Osteoblast (primary cell): ENCODE results near the gene ARNT2. TPM values are rescaled to one million over a fixed set of nuclear protein-coding genes. Genes with fewer than 3 reads are reported as not detected.

Source experiments
- DNase-seq: peaks from one replicate; pipeline ENCODE4 v3.0.0; 2011; ENCODE audit warnings: low spot score, mixed read lengths; ENCODE audit not compliant: insufficient read length; ENCODE audit errors: missing footprints
- H2AFZ ChIP-seq: 2 replicates; pipeline ENCODE4 v1.6.0; 2011; ENCODE audit warnings: mild to moderate bottlenecking, low read length
- H3K27ac ChIP-seq: 2 replicates; pipeline ENCODE4 v1.5.1; 2011; ENCODE audit warnings: mild to moderate bottlenecking, low read depth, low read length, moderate library complexity
- H3K27me3 ChIP-seq: 2 replicates; pipeline ENCODE4 v1.6.0; 2012; ENCODE audit warnings: mild to moderate bottlenecking, control low read depth, inconsistent platforms, low read length, moderate library complexity; ENCODE audit not compliant: insufficient read depth
- H3K36me3 ChIP-seq: 2 replicates; pipeline ENCODE4 v1.5.1; 2011; ENCODE audit warnings: mild to moderate bottlenecking, low read length, control low read depth, moderate library complexity; ENCODE audit not compliant: insufficient read depth
- H3K4me1 ChIP-seq: 2 replicates; pipeline ENCODE4 v1.5.1; 2011; ENCODE audit warnings: mild to moderate bottlenecking, low read length, control low read depth, moderate library complexity; ENCODE audit not compliant: insufficient read depth
- H3K4me2 ChIP-seq: 2 replicates; pipeline ENCODE4 v1.6.0; 2011; ENCODE audit warnings: mild to moderate bottlenecking, low read length; ENCODE audit not compliant: insufficient read depth
- H3K4me3 ChIP-seq: fragments of 200-600 bp; sonication (generic); 3 replicates; pipeline ENCODE4 v1.5.1; 2012; ENCODE audit warnings: mild to moderate bottlenecking, low read length, inconsistent platforms; ENCODE audit not compliant: insufficient read depth
- H3K79me2 ChIP-seq: 2 replicates; pipeline ENCODE4 v1.6.0; 2012; ENCODE audit warnings: mild to moderate bottlenecking, low read length, control low read depth, inconsistent platforms; ENCODE audit not compliant: insufficient read depth
- H3K9me3 ChIP-seq: 2 replicates; pipeline ENCODE4 v1.5.1; 2011; ENCODE audit warnings: low read depth, low read length, control low read depth
- H4K20me1 ChIP-seq: 2 replicates; pipeline ENCODE4 v1.6.0; 2012; ENCODE audit warnings: mild to moderate bottlenecking, low read length, control low read depth; ENCODE audit not compliant: insufficient read depth
- total RNA-seq: library from RNA; depleted of rRNA; stranded (reverse); fragments of >200 nt; gene quantifications from 2 replicates; pipeline ENCODE4 v1.2.3, GENCODE V29; 2012
- TF ChIP-seq, protein P1 (sequence below): IDR thresholded peaks from 2 replicates; pipeline ENCODE4 v1.5.1; 2011; ENCODE audit warnings: mild to moderate bottlenecking, low read depth, low read length, moderate library complexity; ENCODE audit errors: extremely low read depth

Gene ARNT2
- total RNA-seq, 1 donor = 30.0 TPM

DNA sequence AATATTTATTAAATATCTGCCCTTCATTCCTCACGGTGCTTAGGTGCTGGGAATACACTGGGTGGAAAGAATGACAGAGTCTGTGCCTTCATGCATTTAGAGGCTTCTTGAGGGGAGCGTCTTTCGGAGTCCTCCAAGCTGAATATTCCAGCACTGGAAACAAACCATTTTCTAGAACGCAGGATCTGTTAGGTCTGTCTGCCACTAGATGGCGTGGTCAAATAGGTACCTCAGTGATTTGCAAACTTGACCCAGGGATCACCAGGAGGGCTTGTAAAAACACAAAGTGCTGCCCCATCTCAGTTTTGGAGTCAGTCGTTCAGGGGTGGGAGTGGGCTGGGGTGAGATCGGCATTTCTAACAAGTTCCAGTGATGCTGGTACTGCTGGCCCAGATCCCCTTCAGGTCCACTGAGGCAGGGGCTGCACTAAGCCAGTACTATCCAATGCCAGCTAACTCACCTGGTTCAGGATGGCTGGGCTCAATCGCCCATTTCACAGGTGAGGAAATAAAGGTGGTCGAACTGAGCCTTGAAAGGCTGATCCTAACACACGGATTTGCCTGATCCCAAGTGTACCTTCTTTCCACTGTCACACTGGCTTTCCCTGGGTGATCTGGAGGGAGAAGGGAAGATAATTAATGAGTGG lies 14.8 kb downstream of the ARNT2 start:
- H3K79me2 ChIP-seq = no peaks in the 10 kb centered on the region
- no peak for DNase-seq
- H2AFZ ChIP-seq = no peak overlapping the region
- H3K9me3 ChIP-seq = no peaks in the 10 kb centered on the region
- TF ChIP-seq, protein P1, sequence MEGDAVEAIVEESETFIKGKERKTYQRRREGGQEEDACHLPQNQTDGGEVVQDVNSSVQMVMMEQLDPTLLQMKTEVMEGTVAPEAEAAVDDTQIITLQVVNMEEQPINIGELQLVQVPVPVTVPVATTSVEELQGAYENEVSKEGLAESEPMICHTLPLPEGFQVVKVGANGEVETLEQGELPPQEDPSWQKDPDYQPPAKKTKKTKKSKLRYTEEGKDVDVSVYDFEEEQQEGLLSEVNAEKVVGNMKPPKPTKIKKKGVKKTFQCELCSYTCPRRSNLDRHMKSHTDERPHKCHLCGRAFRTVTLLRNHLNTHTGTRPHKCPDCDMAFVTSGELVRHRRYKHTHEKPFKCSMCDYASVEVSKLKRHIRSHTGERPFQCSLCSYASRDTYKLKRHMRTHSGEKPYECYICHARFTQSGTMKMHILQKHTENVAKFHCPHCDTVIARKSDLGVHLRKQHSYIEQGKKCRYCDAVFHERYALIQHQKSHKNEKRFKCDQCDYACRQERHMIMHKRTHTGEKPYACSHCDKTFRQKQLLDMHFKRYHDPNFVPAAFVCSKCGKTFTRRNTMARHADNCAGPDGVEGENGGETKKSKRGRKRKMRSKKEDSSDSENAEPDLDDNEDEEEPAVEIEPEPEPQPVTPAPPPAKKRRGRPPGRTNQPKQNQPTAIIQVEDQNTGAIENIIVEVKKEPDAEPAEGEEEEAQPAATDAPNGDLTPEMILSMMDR = peak; percentile 86
- H3K36me3 ChIP-seq = no peaks in the 10 kb centered on the region
- no peak overlapping the region for H3K4me3 ChIP-seq
- peaks cover 5% of the 10 kb centered on the region for H3K27me3 ChIP-seq
- no peaks in the 10 kb centered on the region for H4K20me1 ChIP-seq
- peaks cover 14% of the 10 kb centered on the region for H3K4me1 ChIP-seq
- no peak overlapping the region for H3K27ac ChIP-seq
- H3K4me2 ChIP-seq = no peak overlapping the region

DNA sequence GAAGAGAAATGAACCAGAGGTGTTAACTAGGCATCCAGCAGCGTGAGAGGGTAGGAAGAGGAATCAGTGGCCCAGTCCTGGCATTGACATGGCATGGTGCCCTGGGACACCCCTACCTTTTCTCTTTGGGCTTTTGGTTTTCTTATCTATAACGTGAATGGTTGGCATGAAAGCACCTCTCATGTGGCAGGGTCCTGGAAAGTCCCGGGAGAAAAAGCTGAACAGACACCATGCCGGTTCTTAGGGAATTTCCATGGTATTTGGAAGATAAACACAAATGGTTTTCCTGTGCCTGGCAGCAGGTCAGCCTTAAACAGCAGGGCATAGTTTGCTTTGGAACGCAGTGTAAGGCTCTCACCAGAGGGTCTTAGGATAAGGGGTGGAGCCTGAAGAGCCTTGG lies 15.4 kb downstream of the ARNT2 start:
- Histone ChIP-seq H3K4me1 (peaks cover 18% of the 10 kb centered on the region), H3K4me2 (no peak overlapping the region), H2AFZ (peak overlapping the region; percentile 10), H3K27me3 (peaks cover 5% of the 10 kb centered on the region), H3K36me3 (no peaks in the 10 kb centered on the region), H3K4me3 (no peak overlapping the region), H3K27ac (no peak overlapping the region), H3K79me2 (no peaks in the 10 kb centered on the region), H4K20me1 (no peaks in the 10 kb centered on the region), H3K9me3 (no peaks in the 10 kb centered on the region)
- TF ChIP-seq, protein P1 = no peak
- DNase-seq = no peak

DNA sequence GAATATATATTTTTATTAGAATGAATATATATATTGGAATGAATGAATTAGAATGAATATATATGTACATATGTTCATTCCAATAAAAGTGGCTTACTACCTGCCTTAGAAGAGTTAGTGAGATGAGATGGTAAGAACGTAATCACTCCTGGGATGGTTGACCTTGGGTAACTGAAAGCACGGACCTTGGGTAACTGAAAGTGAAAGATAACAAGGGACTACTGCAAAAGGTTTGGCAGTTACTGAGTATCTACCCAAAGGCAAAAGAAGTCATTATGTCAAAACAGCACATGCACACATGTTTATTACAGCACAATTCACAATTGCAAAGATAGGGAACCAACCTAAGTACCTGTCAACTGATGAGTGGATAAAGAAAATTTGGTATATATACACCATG lies 16.5 kb downstream of the ARNT2 start:
- DNase-seq = no peak
- TF ChIP-seq, protein P1 = no peak
- H3K4me2 ChIP-seq = no peak overlapping the region
- H2AFZ ChIP-seq = no peak overlapping the region
- H3K79me2 ChIP-seq = no peaks in the 10 kb centered on the region
- H3K9me3 ChIP-seq = no peaks in the 10 kb centered on the region
- H3K27me3 ChIP-seq = peaks cover 5% of the 10 kb centered on the region
- H4K20me1 ChIP-seq = no peaks in the 10 kb centered on the region
- H3K4me3 ChIP-seq = no peak overlapping the region
- no peaks in the 10 kb centered on the region for H3K36me3 ChIP-seq
- H3K27ac ChIP-seq = no peak overlapping the region
- peaks cover 18% of the 10 kb centered on the region for H3K4me1 ChIP-seq

DNA sequence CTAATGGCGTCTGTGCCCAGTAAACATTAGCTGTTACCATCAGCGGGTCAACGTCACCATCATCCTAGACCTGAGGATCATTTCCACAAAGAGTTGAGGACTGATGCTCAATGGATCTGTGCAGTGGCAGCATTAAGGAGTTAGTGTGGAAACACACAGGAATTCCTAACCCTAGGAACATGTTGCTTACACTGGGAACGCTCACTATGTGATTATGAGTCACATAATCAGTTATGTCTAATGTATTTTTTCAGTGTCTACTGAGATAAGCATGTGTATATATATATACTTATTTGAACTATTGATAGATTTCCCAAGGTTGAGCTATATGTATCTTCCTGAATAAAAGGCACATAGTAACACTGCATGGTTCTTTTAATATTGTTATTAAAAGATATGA lies 19.0 kb downstream of the ARNT2 start:
- DNase-seq = no peak
- H3K27ac ChIP-seq = no peak overlapping the region
- peaks cover 18% of the 10 kb centered on the region for H3K4me1 ChIP-seq
- no peak overlapping the region for H3K4me3 ChIP-seq
- TF ChIP-seq, protein P1 = no peak
- H3K9me3 ChIP-seq = no peaks in the 10 kb centered on the region
- H4K20me1 ChIP-seq = no peaks in the 10 kb centered on the region
- no peaks in the 10 kb centered on the region for H3K79me2 ChIP-seq
- H3K27me3 ChIP-seq = no peaks in the 10 kb centered on the region
- H3K36me3 ChIP-seq = no peaks in the 10 kb centered on the region
- no peak overlapping the region for H2AFZ ChIP-seq
- H3K4me2 ChIP-seq = no peak overlapping the region
